OCI-LY3 (cell line): Measurements from ENCODE around the gene CBFA2T2.
"Not testable (repeated sequence)": the region's sequence is repeated elsewhere in the genome, so short reads cannot be mapped to it uniquely, and the experiment has no call there.

Source experiments
- H2AFZ ChIP-seq: fragments of 200-600, 300-600 bp; shearing (Covaris generic); 2 replicates; pipeline ENCODE4 v1.6.0; 2014; ENCODE audit warnings: antibody characterized with exemption, low read depth, low read length
- H3K27ac ChIP-seq: fragments of 200-600, 300-600 bp; sonication (generic); 2 replicates; pipeline ENCODE4 v1.5.1; 2014; ENCODE audit warnings: mild to moderate bottlenecking, low read length, moderate library complexity, mixed read lengths
- H3K27me3 ChIP-seq: fragments of 200-600, 300-600 bp; sonication (generic); 2 replicates; pipeline ENCODE4 v1.6.1; 2014; ENCODE audit warnings: low read depth, low read length, mixed read lengths
- H3K36me3 ChIP-seq: fragments of 200-600, 300-600 bp; sonication (generic); replicated peaks from 2 replicates; pipeline ENCODE3; 2014; ENCODE audit warnings: low read depth, low read length, mixed read lengths
- H3K4me1 ChIP-seq: fragments of 300-600, 200-600 bp; sonication (generic); 2 replicates; pipeline ENCODE4 v1.6.1; 2014; ENCODE audit warnings: low read length, mixed read lengths
- H3K4me2 ChIP-seq: fragments of 200-600, 300-600 bp; sonication (generic); 2 replicates; pipeline ENCODE4 v1.6.1; 2014; ENCODE audit warnings: low read length, mixed read lengths
- H3K4me3 ChIP-seq: fragments of 300-600, 200-600 bp; sonication (generic); 2 replicates; pipeline ENCODE4 v1.5.1; 2014; ENCODE audit warnings: antibody characterized with exemption, mild to moderate bottlenecking, low read length, moderate library complexity
- H3K79me2 ChIP-seq: fragments of 300-600, 200-600 bp; shearing (Covaris generic); 2 replicates; pipeline ENCODE4 v1.6.1; 2014; ENCODE audit warnings: mild to moderate bottlenecking, low read length, mixed read lengths
- H3K9ac ChIP-seq: fragments of 300-600, 200-600 bp; shearing (Covaris generic); 2 replicates; pipeline ENCODE4 v1.6.0; 2014; ENCODE audit warnings: mild to moderate bottlenecking, low read length, moderate library complexity
- H3K9me3 ChIP-seq: fragments of 200-600, 300-600 bp; shearing (Covaris generic); 2 replicates; pipeline ENCODE4 v1.6.1; 2014; ENCODE audit warnings: low read length, mixed read lengths; ENCODE audit not compliant: insufficient read depth
- H4K20me1 ChIP-seq: fragments of 200-600, 300-600 bp; sonication (generic); 2 replicates; pipeline ENCODE4 v1.6.1; 2016; ENCODE audit warnings: low read length, mixed read lengths; ENCODE audit not compliant: insufficient read depth
- CTCF ChIP-seq: fragments of 200-600, 300-600 bp; sonication (generic); IDR thresholded peaks from 2 replicates; pipeline ENCODE4 v1.5.1; 2014; ENCODE audit warnings: antibody characterized with exemption, low read length, low read depth
- EZH2phosphoT487 ChIP-seq: fragments of 200-600 bp; shearing (Covaris generic); IDR thresholded peaks from 2 replicates; pipeline ENCODE4 v1.6.1; 2018; ENCODE audit warnings: antibody characterized with exemption, mixed run types, low read depth

Gene CBFA2T2

GRCh38 chr20:33488201-33488600 is 1.7 kb upstream of the CBFA2T2 start:
- Histone ChIP-seq H3K9me3 (no peaks in the 10 kb centered on the region), H3K36me3 (no peaks in the 10 kb centered on the region), H3K4me2 (no peak overlapping the region), H2AFZ (no peak overlapping the region), H3K27ac (no peak overlapping the region), H3K4me1 (peaks cover 8% of the 10 kb centered on the region), H3K9ac (no peak overlapping the region), H3K4me3 (no peak overlapping the region), H3K79me2 (peaks cover 11% of the 10 kb centered on the region), H3K27me3 (no peaks in the 10 kb centered on the region), H4K20me1 (0 out of 2 replicates have a peak, but pooled peaks cover 3% of the 10 kb centered on the region)
- TF ChIP-seq EZH2phosphoT487, result no peak
- TF ChIP-seq CTCF, result no peak

- not testable (repeated sequence) for H3K27me3 ChIP-seq, H3K27ac ChIP-seq, H2AFZ ChIP-seq, H3K9me3 ChIP-seq, H3K4me1 ChIP-seq, H4K20me1 ChIP-seq, H3K36me3 ChIP-seq
- H3K9ac ChIP-seq, result peak overlapping the region; percentile 72
- peak overlapping the region; percentile 77 for H3K4me3 ChIP-seq
- H3K79me2 ChIP-seq, result peaks cover 11% of the 10 kb centered on the region
- H3K4me2 ChIP-seq, result peak overlapping the region; percentile 72
Measured at GRCh38 chr20:33488661-33489494, 1.0 kb upstream of the CBFA2T2 start.

GRCh38 chr20:33489495-33490022 is 337 bp upstream of the CBFA2T2 start:
- peak overlapping the region; percentile 72 for H3K9ac ChIP-seq
- TF ChIP-seq EZH2phosphoT487 (no peak), CTCF (no peak)
- peak overlapping the region; percentile 41 for H3K27ac ChIP-seq
- H4K20me1 ChIP-seq, result 0 out of 2 replicates have a peak, but pooled peaks cover 3% of the 10 kb centered on the region
- H3K79me2 ChIP-seq, result peaks cover 11% of the 10 kb centered on the region
- H3K4me3 ChIP-seq, result peak overlapping the region; percentile 77
- H3K4me2 ChIP-seq, result peak overlapping the region; percentile 72
- peak overlapping the region; percentile 44; the same call in 1 of the 2 replicates for H2AFZ ChIP-seq
- peaks cover 8% of the 10 kb centered on the region for H3K4me1 ChIP-seq
- H3K36me3 ChIP-seq, result no peaks in the 10 kb centered on the region
- H3K27me3 ChIP-seq, result no peaks in the 10 kb centered on the region
- no peaks in the 10 kb centered on the region for H3K9me3 ChIP-seq

GRCh38 chr20:33490934-33491656 is 1.2 kb downstream of the CBFA2T2 start:
- Histone ChIP-seq H3K79me2 (peaks cover 11% of the 10 kb centered on the region), H3K36me3 (no peaks in the 10 kb centered on the region), H4K20me1 (peaks cover 5% of the 10 kb centered on the region; the same call in 1 of the 2 replicates), H3K4me3 (peak overlapping the region; percentile 86), H3K9me3 (no peaks in the 10 kb centered on the region), H3K4me2 (peak overlapping the region; percentile 87), H2AFZ (no peak overlapping the region), H3K9ac (peak overlapping the region; percentile 70), H3K27me3 (no peaks in the 10 kb centered on the region), H3K4me1 (peaks cover 8% of the 10 kb centered on the region), H3K27ac (no peak overlapping the region)
- TF ChIP-seq EZH2phosphoT487 (no peak), CTCF (no peak)
